Thymus (tissue), 11 donors: ENCODE results near the gene SEC23A. TPM values are rescaled to one million over a fixed set of nuclear protein-coding genes. Genes with fewer than 3 reads are reported as not detected.
"Not testable (repeated sequence)": the region's sequence is repeated elsewhere in the genome, so short reads cannot be mapped to it uniquely, and the experiment has no call there.

Experiments used
- DNase-seq, 9 donors: peaks; one replicate each; pipeline ENCODE4 v3.0.0-alpha.2; 2013; ENCODE audit warnings: low spot score in 9 of 9, low read depth in 6 of 9, missing footprints in 1 of 9
- H3K27ac ChIP-seq, 2 donors: one replicate each; pipeline ENCODE4 v1.5.1; 2013; ENCODE audit warnings: control low read depth in 1 of 2, low read depth in 1 of 2, low read length in 1 of 2, mild to moderate bottlenecking in 1 of 2, moderate library complexity in 1 of 2
- H3K27me3 ChIP-seq, 2 donors: one replicate each; pipeline ENCODE4 v1.5.1; 2013; ENCODE audit warnings: low read length in 1 of 2; ENCODE audit not compliant: control insufficient read depth in 2 of 2, insufficient read depth in 1 of 2
- H3K36me3 ChIP-seq, 2 donors: one replicate each; pipeline ENCODE4 v1.5.1; 2013; ENCODE audit warnings: low read length in 1 of 2, mild to moderate bottlenecking in 1 of 2, moderate library complexity in 1 of 2; ENCODE audit not compliant: control insufficient read depth in 2 of 2, insufficient read depth in 2 of 2
- H3K4me1 ChIP-seq, 2 donors: one replicate each; pipeline ENCODE4 v1.5.1; 2013; ENCODE audit warnings: low read length in 2 of 2; ENCODE audit not compliant: control insufficient read depth in 2 of 2, insufficient read depth in 2 of 2
- H3K4me3 ChIP-seq, 2 donors: one replicate each; pipeline ENCODE4 v1.5.1; 2013; ENCODE audit warnings: low read length in 2 of 2, control low read depth in 1 of 2, mild to moderate bottlenecking in 1 of 2
- H3K9me3 ChIP-seq, 2 donors: one replicate each; pipeline ENCODE4 v1.5.1; 2013; ENCODE audit warnings: low read length in 1 of 2, mild to moderate bottlenecking in 1 of 2; ENCODE audit not compliant: control insufficient read depth in 2 of 2, insufficient read depth in 1 of 2
- WGBS: extraction: QIAGEN DNeasy Blood & Tissue Kit; methylation state at CpG from one replicate; pipeline ENCODE4 v1.1.7; 2013; 5-methylcytosine and 5-hydroxymethylcytosine counted together
- polyA plus RNA-seq: library from polyadenylated mRNA; stranded (reverse); fragments of 200-250 nt; gene quantifications from one replicate; pipeline ENCODE4 v1.2.3, GENCODE V29; 2013
- total RNA-seq: library from RNA; stranded (reverse); fragments of 120-200 nt; gene quantifications from one replicate; pipeline ENCODE4 v1.2.4, GENCODE V29; 2013
- donor health status: healthy.

Gene SEC23A
- total and polyA plus RNA-seq, 2 donors: 20.9 to 47.3 TPM

DNA sequence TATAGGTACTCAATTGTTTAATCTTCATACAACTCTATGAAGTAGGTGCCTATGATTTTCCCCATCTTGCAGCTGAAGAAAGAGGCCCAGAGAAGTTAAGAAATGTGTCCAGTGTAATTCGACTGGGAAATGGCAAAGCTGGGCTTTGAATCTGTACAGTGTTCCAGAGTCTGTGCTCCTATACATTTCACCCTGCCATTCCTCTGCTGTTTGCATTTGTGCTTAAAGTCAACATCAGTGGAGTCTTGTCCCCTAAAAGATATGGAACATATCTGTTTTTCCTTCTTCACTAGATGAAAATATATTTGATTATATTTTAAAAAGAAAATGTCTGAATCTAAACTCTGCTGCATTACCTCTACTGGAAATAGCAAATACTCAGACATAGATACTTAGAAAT lies 88.6 kb downstream of the SEC23A start:
- DNase-seq: no peak
- no peak overlapping the region for H3K27ac ChIP-seq
- no peaks in the 10 kb centered on the region for H3K36me3 ChIP-seq
- 97% methylated on average over 1 of the region's 1 CpG for WGBS
- no peaks in the 10 kb centered on the region for H3K27me3 ChIP-seq
- no peak overlapping the region for H3K4me3 ChIP-seq
- H3K4me1 ChIP-seq: no peaks in the 10 kb centered on the region
- no peaks in the 10 kb centered on the region for H3K9me3 ChIP-seq

DNA sequence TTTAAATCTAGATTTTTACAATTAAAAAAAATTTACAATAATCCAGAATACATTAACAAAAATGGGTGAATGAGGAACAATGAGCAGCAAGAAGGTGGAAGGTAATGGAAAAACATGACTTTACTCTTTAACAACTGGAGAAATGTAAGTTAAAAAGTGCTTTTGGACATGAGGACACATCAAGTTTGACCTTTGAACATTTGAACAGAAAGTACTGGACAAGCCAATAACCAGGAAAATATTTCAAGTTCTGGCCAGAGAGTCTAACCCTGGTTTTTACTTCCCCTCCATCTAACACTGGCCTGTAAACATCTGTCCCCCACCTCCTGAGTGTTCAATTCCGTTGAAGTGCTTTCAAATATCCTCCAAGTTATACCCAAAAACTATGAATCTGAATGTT lies 94.1 kb downstream of the SEC23A start:
- H3K27ac ChIP-seq, DNase-seq, H3K36me3 ChIP-seq, H3K4me1 ChIP-seq, H3K9me3 ChIP-seq, H3K27me3 ChIP-seq, H3K4me3 ChIP-seq: not testable (repeated sequence)
- WGBS: 90% methylated on average over 1 of the region's 1 CpG

GRCh38 chr14:39006721-39007410 lies 96.2 kb downstream of the SEC23A start:
- no peak overlapping the region for H3K27ac ChIP-seq
- H3K4me3 ChIP-seq: no peak overlapping the region
- no peak for DNase-seq
- H3K9me3 ChIP-seq: no peaks in the 10 kb centered on the region
- WGBS: 84% methylated on average over 4 of the region's 4 CpGs
- H3K27me3 ChIP-seq: no peaks in the 10 kb centered on the region
- H3K36me3 ChIP-seq: no peaks in the 10 kb centered on the region
- no peaks in the 10 kb centered on the region for H3K4me1 ChIP-seq

GRCh38 chr14:39005044-39005880 lies 97.8 kb downstream of the SEC23A start:
- WGBS: 86% methylated on average over 8 of the region's 8 CpGs
- Histone ChIP-seq H3K4me3 (no peak overlapping the region), H3K27me3 (no peaks in the 10 kb centered on the region), H3K4me1 (no peaks in the 10 kb centered on the region), H3K9me3 (no peaks in the 10 kb centered on the region), H3K27ac (no peak overlapping the region), H3K36me3 (no peaks in the 10 kb centered on the region)
- no peak for DNase-seq

GRCh38 chr14:38999949-39000348 lies 103.1 kb downstream of the SEC23A start:
- no peak overlapping the region for H3K27ac ChIP-seq
- H3K4me3 ChIP-seq: no peak overlapping the region
- H3K27me3 ChIP-seq: no peaks in the 10 kb centered on the region
- 92% methylated on average over 1 of the region's 1 CpG for WGBS
- DNase-seq: no peak
- no peaks in the 10 kb centered on the region for H3K36me3 ChIP-seq
- H3K4me1 ChIP-seq: no peaks in the 10 kb centered on the region
- no peaks in the 10 kb centered on the region for H3K9me3 ChIP-seq

- Histone ChIP-seq H3K4me3 (no peak overlapping the region), H3K4me1 (no peaks in the 10 kb centered on the region), H3K36me3 (no peaks in the 10 kb centered on the region), H3K27me3 (no peaks in the 10 kb centered on the region), H3K9me3 (no peaks in the 10 kb centered on the region), H3K27ac (no peak overlapping the region)
- WGBS: 84% methylated on average over 3 of the region's 3 CpGs
- DNase-seq: no peak
These were observed 108.3 kb downstream of the SEC23A start for GRCh38 chr14:38994731-38995130.

DNA sequence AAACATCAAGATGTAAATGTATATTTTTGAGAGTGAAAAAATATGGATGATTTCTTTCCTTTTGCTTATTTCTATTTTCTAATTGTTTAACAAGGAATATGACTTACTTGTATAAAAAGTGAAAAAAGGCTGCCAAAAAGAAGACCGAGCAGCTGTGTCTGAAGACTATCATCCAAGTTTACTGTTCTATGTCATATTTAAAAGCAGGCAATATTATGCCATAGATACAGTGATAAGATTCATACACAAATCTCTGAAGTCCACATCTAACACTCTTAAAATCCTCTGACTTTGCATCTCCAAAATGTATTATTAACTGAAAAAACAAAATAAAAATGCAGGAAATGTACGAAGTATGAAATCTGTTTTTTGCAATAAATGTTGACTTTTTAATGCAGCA lies 109.1 kb downstream of the SEC23A start:
- Histone ChIP-seq H3K4me1 (no peaks in the 10 kb centered on the region), H3K9me3 (no peaks in the 10 kb centered on the region), H3K36me3 (no peaks in the 10 kb centered on the region), H3K4me3 (no peak overlapping the region), H3K27me3 (no peaks in the 10 kb centered on the region), H3K27ac (no peak overlapping the region)
- DNase-seq: no peak
- 97% methylated on average over 2 of the region's 2 CpGs for WGBS

- Histone ChIP-seq H3K36me3 (no peaks in the 10 kb centered on the region), H3K27ac (no peak overlapping the region), H3K4me1 (no peaks in the 10 kb centered on the region), H3K4me3 (no peak overlapping the region), H3K9me3 (no peaks in the 10 kb centered on the region), H3K27me3 (no peaks in the 10 kb centered on the region)
- WGBS: 76% methylated on average over 4 of the region's 4 CpGs
- DNase-seq: no peak
These were observed 110.8 kb downstream of the SEC23A start for GRCh38 chr14:38992067-38992844.

DNA sequence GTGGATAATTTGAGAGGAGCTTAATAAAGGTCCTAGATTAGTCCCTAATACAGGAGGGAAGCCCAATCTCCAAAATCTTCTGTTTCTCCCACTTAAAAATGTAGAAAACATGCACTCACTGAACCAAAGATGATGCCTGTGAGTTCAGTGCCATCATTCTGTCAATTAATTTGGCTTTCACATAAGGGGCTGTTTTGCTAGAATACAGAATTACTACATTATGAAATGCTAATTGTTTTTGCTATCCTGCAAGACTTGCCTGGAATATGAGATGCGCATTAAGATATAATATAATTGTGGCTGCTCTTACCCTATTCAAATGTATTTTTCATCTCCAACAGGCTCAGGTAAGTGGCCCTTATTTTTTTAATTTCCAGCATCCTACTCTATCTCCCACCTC lies 111.7 kb downstream of the SEC23A start:
- H3K27me3 ChIP-seq: no peaks in the 10 kb centered on the region
- no peaks in the 10 kb centered on the region for H3K9me3 ChIP-seq
- no peak overlapping the region for H3K27ac ChIP-seq
- no peaks in the 10 kb centered on the region for H3K36me3 ChIP-seq
- no peaks in the 10 kb centered on the region for H3K4me1 ChIP-seq
- no peak for DNase-seq
- H3K4me3 ChIP-seq: no peak overlapping the region
- WGBS: 96% methylated on average over 1 of the region's 1 CpG
